Glutamatergic neuron (in vitro differentiated cells): ENCODE data around the gene SGTA. TPM values are rescaled to one million over a fixed set of nuclear protein-coding genes. Genes with fewer than 3 reads are reported as not detected.
A peak's percentile ranks its signal among the peaks of the same experiment; 100 is the strongest.

ENCODE experiments used
- DNase-seq: peaks from one replicate; pipeline ENCODE4 v3.0.0; 2022
- H3K27ac Mint-ChIP-seq: one replicate; pipeline ENCODE4 v1.8.0; 2020; ENCODE audit warnings: mild to moderate bottlenecking, mixed read lengths, inconsistent platforms; ENCODE audit not compliant: unreplicated experiment
- H3K27me3 Mint-ChIP-seq: one replicate; pipeline ENCODE4 v1.8.0; 2020; ENCODE audit warnings: mild to moderate bottlenecking, moderate library complexity, mixed read lengths, inconsistent platforms; ENCODE audit not compliant: unreplicated experiment
- H3K36me3 Mint-ChIP-seq: one replicate; pipeline ENCODE4 v1.8.0; 2020; ENCODE audit warnings: mild to moderate bottlenecking, mixed read lengths, inconsistent platforms; ENCODE audit not compliant: unreplicated experiment
- H3K4me1 Mint-ChIP-seq: one replicate; pipeline ENCODE4 v1.8.0; 2020; ENCODE audit warnings: mild to moderate bottlenecking, low read depth, mixed read lengths, inconsistent platforms; ENCODE audit not compliant: unreplicated experiment
- H3K4me3 Mint-ChIP-seq: one replicate; pipeline ENCODE4 v1.8.0; 2020; ENCODE audit warnings: mild to moderate bottlenecking, mixed read lengths, inconsistent platforms; ENCODE audit not compliant: unreplicated experiment
- H3K9me3 Mint-ChIP-seq: one replicate; pipeline ENCODE4 v1.8.0; 2020; ENCODE audit warnings: mild to moderate bottlenecking, moderate library complexity, mixed read lengths, inconsistent platforms; ENCODE audit not compliant: unreplicated experiment
- total RNA-seq: library from RNA; stranded (reverse); fragmentation: NEBNext Ultra II Directional; extraction: Animal tissue kit (Norgen Biotek cat#: 25700); gene quantifications from one replicate; pipeline ENCODE4 v1.2.1, GENCODE V29; 2021; ENCODE audit not compliant: unreplicated experiment
- TF ChIP-seq, protein P1 (sequence below): fragments of 200-600 bp; sonication (generic); IDR thresholded peaks from one replicate; pipeline ENCODE4 v1.5.0; 2021; ENCODE audit not compliant: partially characterized antibody, unreplicated experiment

Gene SGTA
- total RNA-seq, 1 donor from 2014 or later, result 90.6 TPM

GRCh38 chr19:2734589-2735288 lies 48.3 kb downstream of the SGTA start:
- no peak for DNase-seq
- H3K4me3 Mint-ChIP-seq, result peak overlapping the region; percentile 20

GRCh38 chr19:2733930-2734588 lies 49.0 kb downstream of the SGTA start:
- TF ChIP-seq, protein P1, sequence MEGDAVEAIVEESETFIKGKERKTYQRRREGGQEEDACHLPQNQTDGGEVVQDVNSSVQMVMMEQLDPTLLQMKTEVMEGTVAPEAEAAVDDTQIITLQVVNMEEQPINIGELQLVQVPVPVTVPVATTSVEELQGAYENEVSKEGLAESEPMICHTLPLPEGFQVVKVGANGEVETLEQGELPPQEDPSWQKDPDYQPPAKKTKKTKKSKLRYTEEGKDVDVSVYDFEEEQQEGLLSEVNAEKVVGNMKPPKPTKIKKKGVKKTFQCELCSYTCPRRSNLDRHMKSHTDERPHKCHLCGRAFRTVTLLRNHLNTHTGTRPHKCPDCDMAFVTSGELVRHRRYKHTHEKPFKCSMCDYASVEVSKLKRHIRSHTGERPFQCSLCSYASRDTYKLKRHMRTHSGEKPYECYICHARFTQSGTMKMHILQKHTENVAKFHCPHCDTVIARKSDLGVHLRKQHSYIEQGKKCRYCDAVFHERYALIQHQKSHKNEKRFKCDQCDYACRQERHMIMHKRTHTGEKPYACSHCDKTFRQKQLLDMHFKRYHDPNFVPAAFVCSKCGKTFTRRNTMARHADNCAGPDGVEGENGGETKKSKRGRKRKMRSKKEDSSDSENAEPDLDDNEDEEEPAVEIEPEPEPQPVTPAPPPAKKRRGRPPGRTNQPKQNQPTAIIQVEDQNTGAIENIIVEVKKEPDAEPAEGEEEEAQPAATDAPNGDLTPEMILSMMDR, result no peak
- peak overlapping the region; percentile 49 for H3K4me3 Mint-ChIP-seq
- no peak for DNase-seq
- H3K4me1 Mint-ChIP-seq, result peaks cover 7% of the 10 kb centered on the region
- H3K36me3 Mint-ChIP-seq, result no peaks in the 10 kb centered on the region
- no peak overlapping the region for H3K27ac Mint-ChIP-seq
- no peaks in the 10 kb centered on the region for H3K9me3 Mint-ChIP-seq
- H3K27me3 Mint-ChIP-seq, result peaks cover 6% of the 10 kb centered on the region

More at GRCh38 chr19:2734589-2735288, 48.3 kb downstream of the SGTA start:
- Mint-ChIP-seq H3K27ac (no peak overlapping the region), H3K27me3 (peaks cover 6% of the 10 kb centered on the region), H3K4me1 (peaks cover 7% of the 10 kb centered on the region), H3K9me3 (no peaks in the 10 kb centered on the region), H3K36me3 (no peaks in the 10 kb centered on the region)
- TF ChIP-seq, protein P1, result no peak

DNA sequence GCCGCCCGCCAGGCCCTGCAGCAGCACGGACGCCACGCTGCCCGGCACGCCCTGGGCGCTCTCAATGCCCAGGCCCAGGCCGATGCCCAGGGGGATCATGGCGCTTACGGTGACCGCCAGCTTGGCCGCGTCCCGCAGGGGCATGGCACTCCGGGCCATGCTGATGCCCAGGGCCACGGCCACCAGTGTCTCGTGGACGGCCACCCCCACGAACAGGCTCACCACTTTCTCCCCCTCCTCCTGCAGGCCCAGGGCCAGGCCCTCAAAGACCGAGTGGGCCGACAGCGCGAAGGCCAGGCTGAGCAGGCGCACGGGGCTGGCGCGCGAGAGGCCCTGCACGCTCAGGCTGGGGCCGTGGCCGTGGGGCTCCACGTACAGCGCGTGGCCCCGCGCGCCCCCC lies 50.2 kb downstream of the SGTA start:
- TF ChIP-seq, protein P1, result no peak
- H3K4me1 Mint-ChIP-seq, result peaks cover 7% of the 10 kb centered on the region
- H3K4me3 Mint-ChIP-seq, result no peak overlapping the region
- H3K27ac Mint-ChIP-seq, result no peak overlapping the region
- no peaks in the 10 kb centered on the region for H3K36me3 Mint-ChIP-seq
- H3K9me3 Mint-ChIP-seq, result peaks cover 4% of the 10 kb centered on the region
- DNase-seq, result no peak
- peaks cover 1% of the 10 kb centered on the region for H3K27me3 Mint-ChIP-seq

DNA sequence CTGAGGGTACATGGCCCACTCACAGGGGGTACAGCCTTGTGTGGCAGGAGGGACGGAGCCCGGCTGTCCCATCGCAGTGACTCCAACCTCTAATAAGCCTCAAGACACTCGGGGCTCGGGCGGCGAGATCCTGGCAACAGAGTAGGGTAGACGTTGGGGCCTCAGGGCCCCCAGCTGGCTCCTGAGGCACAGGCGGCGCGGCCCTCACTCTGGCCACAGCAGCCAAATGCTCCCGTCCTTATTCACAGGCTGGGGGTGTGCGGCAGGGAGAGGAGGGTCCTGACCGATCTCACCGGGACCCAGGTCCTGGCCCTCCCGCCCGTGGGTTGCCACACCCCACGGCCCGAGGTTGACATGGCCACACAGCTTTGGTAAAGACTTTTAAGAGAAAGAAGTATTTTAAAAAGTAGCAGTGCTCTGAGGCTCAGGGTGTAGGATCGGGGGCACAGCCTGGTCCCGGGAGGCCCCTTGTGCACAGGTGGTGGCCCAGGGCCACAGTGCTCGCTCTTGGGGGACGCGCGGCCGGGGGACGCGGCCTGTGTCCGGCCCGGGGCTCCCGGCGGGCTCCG lies 50.8 kb downstream of the SGTA start:
- no peak for DNase-seq
- H3K27me3 Mint-ChIP-seq, result peaks cover 1% of the 10 kb centered on the region
- TF ChIP-seq, protein P1, result no peak
- H3K4me3 Mint-ChIP-seq, result no peak overlapping the region
- peaks cover 4% of the 10 kb centered on the region for H3K9me3 Mint-ChIP-seq
- H3K36me3 Mint-ChIP-seq, result no peaks in the 10 kb centered on the region
- H3K4me1 Mint-ChIP-seq, result peaks cover 7% of the 10 kb centered on the region
- no peak overlapping the region for H3K27ac Mint-ChIP-seq
